ENCODE data around the gene RASSF5.

RASSF5 gene, protein sequence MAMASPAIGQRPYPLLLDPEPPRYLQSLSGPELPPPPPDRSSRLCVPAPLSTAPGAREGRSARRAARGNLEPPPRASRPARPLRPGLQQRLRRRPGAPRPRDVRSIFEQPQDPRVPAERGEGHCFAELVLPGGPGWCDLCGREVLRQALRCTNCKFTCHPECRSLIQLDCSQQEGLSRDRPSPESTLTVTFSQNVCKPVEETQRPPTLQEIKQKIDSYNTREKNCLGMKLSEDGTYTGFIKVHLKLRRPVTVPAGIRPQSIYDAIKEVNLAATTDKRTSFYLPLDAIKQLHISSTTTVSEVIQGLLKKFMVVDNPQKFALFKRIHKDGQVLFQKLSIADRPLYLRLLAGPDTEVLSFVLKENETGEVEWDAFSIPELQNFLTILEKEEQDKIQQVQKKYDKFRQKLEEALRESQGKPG

GRCh38 chr1:206507284-206508129 is at the start of gene RASSF5:
TSS of gene RASSF5 (plus strand) at chr1:206507531. CDS start at chr1:206507603, 72 bp downstream.
- Histone ChIP-seq H3K4me3 (peak within 1 kb of the TSS; percentile 92), H3K27ac (peak within 1 kb of the TSS; percentile 72 to 89)
- TF ChIP-seq, protein P1, sequence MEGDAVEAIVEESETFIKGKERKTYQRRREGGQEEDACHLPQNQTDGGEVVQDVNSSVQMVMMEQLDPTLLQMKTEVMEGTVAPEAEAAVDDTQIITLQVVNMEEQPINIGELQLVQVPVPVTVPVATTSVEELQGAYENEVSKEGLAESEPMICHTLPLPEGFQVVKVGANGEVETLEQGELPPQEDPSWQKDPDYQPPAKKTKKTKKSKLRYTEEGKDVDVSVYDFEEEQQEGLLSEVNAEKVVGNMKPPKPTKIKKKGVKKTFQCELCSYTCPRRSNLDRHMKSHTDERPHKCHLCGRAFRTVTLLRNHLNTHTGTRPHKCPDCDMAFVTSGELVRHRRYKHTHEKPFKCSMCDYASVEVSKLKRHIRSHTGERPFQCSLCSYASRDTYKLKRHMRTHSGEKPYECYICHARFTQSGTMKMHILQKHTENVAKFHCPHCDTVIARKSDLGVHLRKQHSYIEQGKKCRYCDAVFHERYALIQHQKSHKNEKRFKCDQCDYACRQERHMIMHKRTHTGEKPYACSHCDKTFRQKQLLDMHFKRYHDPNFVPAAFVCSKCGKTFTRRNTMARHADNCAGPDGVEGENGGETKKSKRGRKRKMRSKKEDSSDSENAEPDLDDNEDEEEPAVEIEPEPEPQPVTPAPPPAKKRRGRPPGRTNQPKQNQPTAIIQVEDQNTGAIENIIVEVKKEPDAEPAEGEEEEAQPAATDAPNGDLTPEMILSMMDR (IDR thresholded peaks at IDR 0.05): no peak
- peak; percentile 90 for DNase-seq (ENCODE audit: low spot score)

DNA sequence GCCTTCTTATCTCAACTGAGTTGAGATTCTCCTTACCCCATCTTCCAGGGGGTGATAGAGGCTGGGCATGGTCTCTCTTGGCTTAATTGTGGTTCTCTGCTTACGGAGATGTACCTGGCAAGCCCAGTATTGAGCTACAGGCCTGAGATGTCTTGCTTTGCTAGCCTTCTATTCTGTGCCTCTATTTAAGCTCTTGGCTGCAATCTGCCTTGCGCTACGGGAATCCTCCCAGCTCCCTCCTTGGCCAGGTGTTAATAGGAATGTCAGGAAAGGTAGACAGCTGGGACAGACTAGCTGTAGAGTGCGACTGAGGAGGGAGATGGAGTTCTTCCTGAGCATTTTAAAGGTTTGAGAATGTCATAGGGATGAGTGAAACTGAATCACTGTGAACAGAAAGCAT is 47.6 kb upstream of the RASSF5 start:
- H3K4me3 ChIP-seq: no peak overlapping the region
- no peak for DNase-seq (ENCODE audit: low spot score)
- TF ChIP-seq, protein P1 (IDR thresholded peaks at IDR 0.05): no peak
- H3K27ac ChIP-seq: no peak overlapping the region

DNA sequence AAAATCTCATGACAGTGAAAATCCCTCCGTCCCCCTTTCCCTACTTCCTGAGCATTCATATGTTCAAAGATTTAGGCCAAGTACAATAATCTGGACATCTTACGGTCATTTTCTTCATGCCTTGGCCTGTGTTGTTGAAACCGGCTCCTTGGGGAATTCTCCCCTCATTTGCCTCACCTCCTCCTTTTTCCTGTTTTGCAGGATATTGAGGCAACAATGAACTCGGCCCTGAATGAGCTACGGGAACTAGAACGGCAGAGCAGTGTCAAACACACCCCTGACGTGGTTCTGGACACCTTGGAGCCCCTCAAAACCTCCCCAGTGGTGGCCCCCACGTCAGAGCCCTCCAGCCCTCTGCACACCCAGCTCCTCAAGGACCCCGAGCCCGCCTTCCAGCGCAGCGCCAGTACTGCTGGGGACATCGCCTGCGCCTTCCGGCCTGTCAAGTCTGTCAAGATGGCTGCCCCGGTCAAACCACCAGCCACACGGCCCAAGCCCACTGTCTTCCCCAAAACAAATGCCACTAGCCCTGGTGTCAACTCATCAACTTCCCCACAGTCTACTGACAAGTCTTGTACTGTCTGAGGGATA is 46.4 kb upstream of the RASSF5 start:
- Histone ChIP-seq H3K4me3 (no peak overlapping the region), H3K27ac (peak overlapping the region in 1 of 2 donors; percentile 13)
- no peak for DNase-seq (ENCODE audit: low spot score)
- TF ChIP-seq, protein P1 (IDR thresholded peaks at IDR 0.05): no peak

DNA sequence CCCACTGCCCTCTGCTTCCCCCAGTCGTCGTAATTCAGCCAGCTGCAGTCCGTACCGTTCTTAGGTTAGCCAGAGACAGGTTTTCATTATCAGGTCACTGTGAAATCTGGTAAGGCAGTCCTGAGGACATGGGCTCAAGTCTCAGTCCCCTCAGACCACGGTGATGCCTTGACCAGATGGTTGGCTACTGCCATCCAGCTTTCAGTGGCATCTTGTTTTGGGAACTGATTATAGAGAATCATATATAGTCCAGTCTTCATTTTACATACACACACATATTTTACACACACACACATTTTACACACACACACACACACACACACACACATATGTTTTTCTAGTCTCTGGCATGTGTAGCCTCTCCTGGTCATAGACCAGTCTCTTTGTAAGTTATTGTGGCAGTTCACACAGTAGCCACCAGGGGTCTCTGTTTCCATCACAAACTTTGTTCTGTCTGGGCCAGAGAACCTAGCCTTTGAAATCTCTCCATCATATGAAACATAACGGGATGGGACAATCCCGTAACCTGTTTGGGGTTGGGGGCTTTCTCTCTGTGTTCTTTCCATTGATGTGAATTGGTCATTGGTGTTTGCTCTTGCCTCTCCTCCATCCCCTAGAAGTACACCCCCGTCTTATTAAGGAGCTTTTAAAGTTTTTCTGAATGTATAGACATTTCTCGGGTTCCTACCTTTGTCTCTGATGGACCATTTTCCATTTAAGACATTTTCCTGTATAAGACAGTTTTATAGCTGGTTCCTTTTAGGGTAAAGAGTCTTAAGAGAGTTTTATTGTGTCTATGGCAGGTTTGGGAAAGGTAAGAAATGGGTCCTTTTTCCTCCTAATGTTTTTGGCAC is 45.5 kb upstream of the RASSF5 start:
- no peak overlapping the region for H3K4me3 ChIP-seq
- peak overlapping the region in 1 of 2 donors; percentile 13 for H3K27ac ChIP-seq
- DNase-seq (ENCODE audit: low spot score): no peak
- TF ChIP-seq, protein P1 (IDR thresholded peaks at IDR 0.05): peak; percentile 51

DNA sequence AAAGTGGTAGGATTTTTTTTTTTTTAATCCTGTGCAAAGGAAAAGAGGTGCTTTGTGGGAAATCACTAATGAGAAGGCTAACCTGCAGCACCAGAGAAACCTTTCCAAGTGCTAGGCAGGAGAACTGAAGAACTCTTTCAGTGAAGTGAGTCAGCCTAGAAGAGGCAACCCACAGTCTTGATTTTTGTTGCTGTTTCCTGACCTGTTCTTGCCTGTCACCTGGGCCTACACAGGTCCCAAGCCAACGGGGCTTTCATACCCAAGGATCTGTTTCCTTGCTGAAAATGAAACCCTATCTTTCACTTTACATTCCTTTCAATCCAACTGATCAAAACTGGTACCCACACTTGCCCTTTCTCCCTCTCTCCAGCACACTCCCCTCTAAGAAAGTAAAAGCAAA is 44.2 kb upstream of the RASSF5 start:
- DNase-seq (ENCODE audit: low spot score): no peak
- Histone ChIP-seq H3K4me3 (no peak overlapping the region), H3K27ac (no peak overlapping the region)
- TF ChIP-seq, protein P1 (IDR thresholded peaks at IDR 0.05): no peak

DNA sequence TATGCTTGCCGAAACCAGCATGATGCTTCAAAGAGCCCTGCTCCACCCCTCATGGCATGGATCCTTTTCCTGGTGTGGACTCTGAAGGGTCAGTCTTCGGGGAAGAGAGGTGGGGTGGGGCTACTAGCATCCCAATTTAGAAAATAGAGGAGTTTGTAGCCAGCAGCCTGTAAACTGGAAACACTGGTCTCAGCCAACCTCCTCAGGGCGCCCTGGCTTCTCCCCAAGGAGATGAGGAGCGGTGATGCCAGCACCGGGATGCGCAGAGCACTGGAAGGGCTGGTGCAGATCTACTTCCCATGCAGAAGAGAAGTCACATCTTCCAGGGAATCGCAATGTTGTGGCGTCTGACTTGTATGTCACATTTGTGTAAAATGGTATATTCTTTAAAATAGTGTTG is 43.4 kb upstream of the RASSF5 start:
- TF ChIP-seq, protein P1 (IDR thresholded peaks at IDR 0.05): no peak
- DNase-seq (ENCODE audit: low spot score): no peak
- Histone ChIP-seq H3K27ac (peak overlapping the region in 1 of 2 donors; percentile 1), H3K4me3 (no peak overlapping the region)
